Measurements from ENCODE around the gene AP2A1.

The AP2A1 gene

GRCh38 chr19:49801966-49802661 is 35.3 kb downstream of the AP2A1 start:
- Histone ChIP-seq H3K4me2 (ENCODE audit: low read length) (no peak overlapping the region), H3K4ac (ENCODE audit: low read depth, low read length) (no peak overlapping the region), H2BK120ac (ENCODE audit: insufficient read depth, low read length, poor library complexity) (no peak overlapping the region), H4K12ac (ENCODE audit: low read depth, low read length) (no peak overlapping the region), H3K9ac (ENCODE audit: low read length) (no peak overlapping the region), H3K4me3 (ENCODE audit: low read depth, low read length) (no peak overlapping the region), H3K23ac (ENCODE audit: low read length) (no peak overlapping the region), H2BK5ac (ENCODE audit: low read depth, low read length, poor library complexity) (no peak overlapping the region), H3K9me3 (ENCODE audit: insufficient read depth, low read depth, low read length) (no peaks in the 10 kb centered on the region), H3K27ac (ENCODE audit: low read depth, low read length) (no peak overlapping the region), H3K14ac (ENCODE audit: low read length) (no peak overlapping the region), H3K4me1 (ENCODE audit: control insufficient read depth in 1 of 2, insufficient read depth in 2 of 2, low read length in 2 of 2) (no peaks in the 10 kb centered on the region), H4K91ac (ENCODE audit: low read depth, low read length) (no peak overlapping the region), H3K79me2 (ENCODE audit: control insufficient read depth, insufficient read depth, low read length, poor library complexity) (no peaks in the 10 kb centered on the region), H2AFZ (ENCODE audit: insufficient read depth, low read length, poor library complexity) (no peak overlapping the region), H3K36me3 (ENCODE audit: control insufficient read depth in 1 of 2, insufficient read depth in 2 of 2, low read length in 2 of 2) (peaks cover 79 to 84% of the 10 kb centered on the region in 2 experiments), H2BK12ac (ENCODE audit: low read length) (no peak overlapping the region), H3K18ac (ENCODE audit: low read length) (no peak overlapping the region), H2AK5ac (ENCODE audit: low read length) (no peak overlapping the region), H3K27me3 (ENCODE audit: insufficient read depth, low read length) (no peaks in the 10 kb centered on the region), H4K8ac (ENCODE audit: low read depth, low read length) (no peak overlapping the region), H3K79me1 (ENCODE audit: low read length) (no peaks in the 10 kb centered on the region)
- no peak for DNase-seq
- no CpG with 5 or more reads among the region's 38 CpGs for WGBS (ENCODE audit: extremely low coverage, insufficient coverage, insufficient read length)

GRCh38 chr19:49802836-49803528 is 36.2 kb downstream of the AP2A1 start:
- no peaks in the 10 kb centered on the region for H3K79me2 ChIP-seq (ENCODE audit: control insufficient read depth, insufficient read depth, low read length, poor library complexity)
- H4K12ac ChIP-seq (ENCODE audit: low read depth, low read length) = no peak overlapping the region
- H2BK5ac ChIP-seq (ENCODE audit: low read depth, low read length, poor library complexity) = no peak overlapping the region
- H3K4me3 ChIP-seq (ENCODE audit: low read depth, low read length) = no peak overlapping the region
- no peak overlapping the region for H3K27ac ChIP-seq (ENCODE audit: low read depth, low read length)
- no peak overlapping the region for H4K91ac ChIP-seq (ENCODE audit: low read depth, low read length)
- no peaks in the 10 kb centered on the region for H3K4me1 ChIP-seq (ENCODE audit: control insufficient read depth in 1 of 2, insufficient read depth in 2 of 2, low read length in 2 of 2)
- no peak overlapping the region for H2AFZ ChIP-seq (ENCODE audit: insufficient read depth, low read length, poor library complexity)
- no peak overlapping the region for H3K4ac ChIP-seq (ENCODE audit: low read depth, low read length)
- DNase-seq = no peak
- no peak overlapping the region for H4K8ac ChIP-seq (ENCODE audit: low read depth, low read length)
- H2BK120ac ChIP-seq (ENCODE audit: insufficient read depth, low read length, poor library complexity) = no peak overlapping the region
- H2AK5ac ChIP-seq (ENCODE audit: low read length) = no peak overlapping the region
- no CpG with 5 or more reads among the region's 24 CpGs for WGBS (ENCODE audit: extremely low coverage, insufficient coverage, insufficient read length)
- H3K4me2 ChIP-seq (ENCODE audit: low read length) = no peak overlapping the region
- H3K9me3 ChIP-seq (ENCODE audit: insufficient read depth, low read depth, low read length) = no peaks in the 10 kb centered on the region
- no peak overlapping the region for H3K23ac ChIP-seq (ENCODE audit: low read length)
- H3K18ac ChIP-seq (ENCODE audit: low read length) = no peak overlapping the region
- no peak overlapping the region for H2BK12ac ChIP-seq (ENCODE audit: low read length)
- H3K27me3 ChIP-seq (ENCODE audit: insufficient read depth, low read length) = no peaks in the 10 kb centered on the region
- no peaks in the 10 kb centered on the region for H3K79me1 ChIP-seq (ENCODE audit: low read length)
- H3K14ac ChIP-seq (ENCODE audit: low read length) = no peak overlapping the region
- H3K9ac ChIP-seq (ENCODE audit: low read length) = no peak overlapping the region
- H3K36me3 ChIP-seq (ENCODE audit: control insufficient read depth in 1 of 2, insufficient read depth in 2 of 2, low read length in 2 of 2) = peaks cover 82 to 89% of the 10 kb centered on the region in 2 experiments

GRCh38 chr19:49803529-49803856 is 36.7 kb downstream of the AP2A1 start:
- no CpG with 5 or more reads among the region's 6 CpGs for WGBS (ENCODE audit: extremely low coverage, insufficient coverage, insufficient read length)
- no peak for DNase-seq
- H3K9ac ChIP-seq (ENCODE audit: low read length) = no peak overlapping the region
- H3K79me1 ChIP-seq (ENCODE audit: low read length) = no peaks in the 10 kb centered on the region
- H3K18ac ChIP-seq (ENCODE audit: low read length) = no peak overlapping the region
- H2BK12ac ChIP-seq (ENCODE audit: low read length) = no peak overlapping the region
- H3K27me3 ChIP-seq (ENCODE audit: insufficient read depth, low read length) = no peaks in the 10 kb centered on the region
- H3K79me2 ChIP-seq (ENCODE audit: control insufficient read depth, insufficient read depth, low read length, poor library complexity) = no peaks in the 10 kb centered on the region
- H2BK5ac ChIP-seq (ENCODE audit: low read depth, low read length, poor library complexity) = no peak overlapping the region
- peaks cover 77 to 84% of the 10 kb centered on the region in 2 experiments for H3K36me3 ChIP-seq (ENCODE audit: control insufficient read depth in 1 of 2, insufficient read depth in 2 of 2, low read length in 2 of 2)
- no peak overlapping the region for H2AK5ac ChIP-seq (ENCODE audit: low read length)
- no peak overlapping the region for H3K4me2 ChIP-seq (ENCODE audit: low read length)
- H4K91ac ChIP-seq (ENCODE audit: low read depth, low read length) = no peak overlapping the region
- H2AFZ ChIP-seq (ENCODE audit: insufficient read depth, low read length, poor library complexity) = no peak overlapping the region
- no peak overlapping the region for H3K14ac ChIP-seq (ENCODE audit: low read length)
- no peak overlapping the region for H3K4me3 ChIP-seq (ENCODE audit: low read depth, low read length)
- no peak overlapping the region for H3K23ac ChIP-seq (ENCODE audit: low read length)
- H4K8ac ChIP-seq (ENCODE audit: low read depth, low read length) = no peak overlapping the region
- no peak overlapping the region for H4K12ac ChIP-seq (ENCODE audit: low read depth, low read length)
- no peaks in the 10 kb centered on the region for H3K4me1 ChIP-seq (ENCODE audit: control insufficient read depth in 1 of 2, insufficient read depth in 2 of 2, low read length in 2 of 2)
- no peak overlapping the region for H3K4ac ChIP-seq (ENCODE audit: low read depth, low read length)
- no peak overlapping the region for H3K27ac ChIP-seq (ENCODE audit: low read depth, low read length)
- H3K9me3 ChIP-seq (ENCODE audit: insufficient read depth, low read depth, low read length) = no peaks in the 10 kb centered on the region
- H2BK120ac ChIP-seq (ENCODE audit: insufficient read depth, low read length, poor library complexity) = no peak overlapping the region

GRCh38 chr19:49805822-49806619 is 39.2 kb downstream of the AP2A1 start:
- no peak overlapping the region for H2AFZ ChIP-seq (ENCODE audit: insufficient read depth, low read length, poor library complexity)
- no peak overlapping the region for H4K8ac ChIP-seq (ENCODE audit: low read depth, low read length)
- no peak overlapping the region for H3K23ac ChIP-seq (ENCODE audit: low read length)
- no peak overlapping the region for H4K91ac ChIP-seq (ENCODE audit: low read depth, low read length)
- peaks cover 52 to 59% of the 10 kb centered on the region in 2 experiments for H3K36me3 ChIP-seq (ENCODE audit: control insufficient read depth in 1 of 2, insufficient read depth in 2 of 2, low read length in 2 of 2)
- no peak overlapping the region for H2AK5ac ChIP-seq (ENCODE audit: low read length)
- H3K27me3 ChIP-seq (ENCODE audit: insufficient read depth, low read length) = no peaks in the 10 kb centered on the region
- peaks cover 4% of the 10 kb centered on the region for H3K79me1 ChIP-seq (ENCODE audit: low read length)
- H3K79me2 ChIP-seq (ENCODE audit: control insufficient read depth, insufficient read depth, low read length, poor library complexity) = no peaks in the 10 kb centered on the region
- no CpG with 5 or more reads among the region's 20 CpGs for WGBS (ENCODE audit: extremely low coverage, insufficient coverage, insufficient read length)
- H2BK120ac ChIP-seq (ENCODE audit: insufficient read depth, low read length, poor library complexity) = no peak overlapping the region
- no peak overlapping the region for H4K12ac ChIP-seq (ENCODE audit: low read depth, low read length)
- no peak overlapping the region for H2BK12ac ChIP-seq (ENCODE audit: low read length)
- H2BK5ac ChIP-seq (ENCODE audit: low read depth, low read length, poor library complexity) = no peak overlapping the region
- no peak overlapping the region for H3K14ac ChIP-seq (ENCODE audit: low read length)
- H3K4me3 ChIP-seq (ENCODE audit: low read depth, low read length) = no peak overlapping the region
- H3K9me3 ChIP-seq (ENCODE audit: insufficient read depth, low read depth, low read length) = no peaks in the 10 kb centered on the region
- no peak overlapping the region for H3K4ac ChIP-seq (ENCODE audit: low read depth, low read length)
- no peak for DNase-seq
- no peak overlapping the region for H3K9ac ChIP-seq (ENCODE audit: low read length)
- no peak overlapping the region for H3K4me2 ChIP-seq (ENCODE audit: low read length)
- H3K27ac ChIP-seq (ENCODE audit: low read depth, low read length) = no peak overlapping the region
- H3K4me1 ChIP-seq (ENCODE audit: control insufficient read depth in 1 of 2, insufficient read depth in 2 of 2, low read length in 2 of 2) = peaks cover 4 to 9% of the 10 kb centered on the region in 2 experiments
- H3K18ac ChIP-seq (ENCODE audit: low read length) = no peak overlapping the region
